Mesendoderm (in vitro differentiated cells): ENCODE data around the gene LDHB.
"Not testable (repeated sequence)": the region's sequence is repeated elsewhere in the genome, so short reads cannot be mapped to it uniquely, and the experiment has no call there.

Experiments used
- DNase-seq: peaks from one replicate; pipeline ENCODE4 v3.0.0; 2013
- H2AK5ac ChIP-seq: 2 replicates; pipeline ENCODE4 v1.6.1; 2013; ENCODE audit warnings: low read length, inconsistent platforms
- H2BK120ac ChIP-seq: 2 replicates; pipeline ENCODE4 v1.6.1; 2013; ENCODE audit warnings: low read depth, mild to moderate bottlenecking, low read length, moderate library complexity, mixed read lengths
- H2BK15ac ChIP-seq: replicated peaks from 2 replicates; pipeline ENCODE4 v1.6.1; 2013; ENCODE audit warnings: low read depth, mild to moderate bottlenecking, moderate library complexity
- H2BK5ac ChIP-seq: 2 replicates; pipeline ENCODE4 v1.6.1; 2013; ENCODE audit warnings: low read length, inconsistent platforms
- H3K18ac ChIP-seq: 2 replicates; pipeline ENCODE4 v1.6.1; 2013; ENCODE audit warnings: mild to moderate bottlenecking, low read length, mixed read lengths
- H3K23ac ChIP-seq: one replicate; pipeline ENCODE4 v1.6.1; 2013; ENCODE audit warnings: low read length
- H3K27ac ChIP-seq: 2 replicates; pipeline ENCODE4 v1.5.1; 2013; ENCODE audit warnings: low read depth, mild to moderate bottlenecking, inconsistent platforms, low read length, moderate library complexity
- H3K27me3 ChIP-seq: 2 replicates; pipeline ENCODE4 v1.6.1; 2013; ENCODE audit warnings: low read length, control low read depth, mild to moderate bottlenecking, inconsistent platforms; ENCODE audit not compliant: insufficient read depth, poor library complexity
- H3K36me3 ChIP-seq: 2 replicates; pipeline ENCODE4 v1.6.1; 2013; ENCODE audit warnings: low read length, inconsistent platforms; ENCODE audit not compliant: control insufficient read depth, insufficient read depth
- H3K4ac ChIP-seq: one replicate; pipeline ENCODE4 v1.6.1; 2013; ENCODE audit warnings: low read depth, mild to moderate bottlenecking, low read length, moderate library complexity
- H3K4me1 ChIP-seq: 2 replicates; pipeline ENCODE4 v1.6.1; 2013; ENCODE audit warnings: low read depth, low read length, inconsistent platforms; ENCODE audit not compliant: control insufficient read depth
- H3K4me2 ChIP-seq: 2 replicates; pipeline ENCODE4 v1.6.1; 2013; ENCODE audit warnings: low read length
- H3K4me3 ChIP-seq: 2 replicates; pipeline ENCODE4 v1.5.1; 2013; ENCODE audit warnings: mild to moderate bottlenecking, low read length
- H3K56ac ChIP-seq: one replicate; pipeline ENCODE4 v1.6.1; 2013; ENCODE audit warnings: low read length
- H3K79me1 ChIP-seq: 2 replicates; pipeline ENCODE4 v1.6.1; 2013; ENCODE audit warnings: low read length, inconsistent platforms
- H3K79me2 ChIP-seq: 2 replicates; pipeline ENCODE4 v1.6.1; 2013; ENCODE audit warnings: mild to moderate bottlenecking, low read length; ENCODE audit not compliant: control insufficient read depth, insufficient read depth
- H3K9ac ChIP-seq: 2 replicates; pipeline ENCODE4 v1.6.1; 2013; ENCODE audit warnings: low read length, inconsistent platforms
- H4K5ac ChIP-seq: one replicate; pipeline ENCODE4 v1.6.1; 2013; ENCODE audit warnings: low read length
- H4K8ac ChIP-seq: one replicate; pipeline ENCODE4 v1.6.1; 2013; ENCODE audit warnings: low read depth, mild to moderate bottlenecking, control low read depth, low read length, moderate library complexity
- WGBS: extraction: QIAGEN DNeasy Blood & Tissue Kit; methylation state at CpG from one replicate; pipeline ENCODE4 v1.1.7; 2013; ENCODE audit warnings: low lambda C conversion rate, missing lambda C conversion rate; ENCODE audit not compliant: insufficient coverage; ENCODE audit errors: extremely low coverage; 5-methylcytosine and 5-hydroxymethylcytosine counted together

The LDHB gene

DNA sequence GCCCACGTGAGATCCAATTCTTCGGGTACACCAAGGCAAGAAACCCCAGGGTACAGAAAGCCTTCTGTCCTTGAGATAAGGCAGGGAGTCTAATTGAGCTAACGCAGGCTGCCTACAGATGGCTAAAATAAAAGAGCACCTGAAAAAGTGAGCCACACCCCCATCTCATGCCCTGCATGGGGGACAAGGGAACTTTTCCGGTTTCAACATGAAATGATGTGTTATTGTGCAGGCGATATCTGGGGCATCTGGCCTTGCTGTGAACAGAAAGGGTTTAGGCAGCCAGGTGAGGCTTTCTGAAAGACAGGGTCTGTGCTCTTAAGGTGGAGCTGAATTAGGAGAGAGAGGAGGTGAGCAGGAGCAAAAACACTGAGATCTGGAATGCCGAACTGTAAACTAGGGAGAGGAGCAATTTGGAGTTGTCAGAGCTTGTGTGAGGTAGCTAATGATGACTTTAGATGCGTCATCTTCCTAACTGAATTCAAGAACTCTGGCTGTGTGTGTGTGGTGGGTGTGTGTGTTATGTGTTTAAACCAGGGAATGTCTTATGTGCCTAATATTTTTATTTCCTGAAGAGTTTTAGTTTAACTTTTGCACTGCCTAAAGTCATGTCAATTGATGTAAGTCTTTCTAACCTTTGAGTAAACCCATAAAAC is 20.1 kb upstream of the LDHB start:
- Histone ChIP-seq H4K8ac (no peak overlapping the region), H3K27me3 (no peaks in the 10 kb centered on the region), H3K23ac (no peak overlapping the region), H3K18ac (no peak overlapping the region), H3K27ac (no peak overlapping the region), H2BK5ac (no peak overlapping the region), H3K56ac (no peak overlapping the region), H4K5ac (no peak overlapping the region), H3K79me1 (no peaks in the 10 kb centered on the region), H3K79me2 (no peaks in the 10 kb centered on the region), H3K9ac (no peak overlapping the region), H2AK5ac (no peak overlapping the region), H2BK120ac (no peak overlapping the region), H3K4ac (no peak overlapping the region), H3K4me3 (no peak overlapping the region), H2BK15ac (no peak overlapping the region), H3K36me3 (no peaks in the 10 kb centered on the region), H3K4me2 (no peak overlapping the region), H3K4me1 (no peaks in the 10 kb centered on the region)
- no peak for DNase-seq
- no CpG with 5 or more reads among the region's 7 CpGs for WGBS

DNA sequence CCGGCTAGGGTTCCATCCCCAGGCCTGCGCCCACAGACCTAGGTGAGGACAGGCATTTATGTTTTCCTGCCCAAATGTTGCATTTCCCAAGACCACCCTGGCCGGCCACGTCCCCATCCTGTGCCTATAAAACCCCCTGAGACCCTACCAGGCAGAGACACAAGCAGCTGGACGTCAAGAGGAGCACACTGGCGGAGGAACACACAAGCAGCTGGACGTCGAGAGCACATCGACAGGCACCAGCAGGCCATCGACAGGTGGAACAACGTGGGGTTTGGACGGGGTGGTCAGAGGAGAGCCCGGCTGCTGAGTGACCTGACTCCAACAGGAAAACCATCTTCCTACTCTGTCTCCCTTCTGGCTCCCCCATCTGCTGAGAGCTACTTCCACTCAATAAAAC is 19.6 kb upstream of the LDHB start:
- Histone ChIP-seq H3K36me3 (no peaks in the 10 kb centered on the region), H3K9ac (no peak overlapping the region), H3K18ac (no peak overlapping the region), H3K56ac (no peak overlapping the region), H3K27ac (no peak overlapping the region), H3K4me3 (no peak overlapping the region), H2BK120ac (no peak overlapping the region), H4K8ac (no peak overlapping the region), H3K79me1 (no peaks in the 10 kb centered on the region), H3K4me2 (no peak overlapping the region), H3K4me1 (no peaks in the 10 kb centered on the region), H3K79me2 (no peaks in the 10 kb centered on the region), H2AK5ac (no peak overlapping the region), H2BK15ac (no peak overlapping the region), H2BK5ac (no peak overlapping the region), H3K23ac (no peak overlapping the region), H3K4ac (no peak overlapping the region), H3K27me3 (no peaks in the 10 kb centered on the region), H4K5ac (no peak overlapping the region)
- no peak for DNase-seq
- no CpG with 5 or more reads among the region's 13 CpGs for WGBS

DNA sequence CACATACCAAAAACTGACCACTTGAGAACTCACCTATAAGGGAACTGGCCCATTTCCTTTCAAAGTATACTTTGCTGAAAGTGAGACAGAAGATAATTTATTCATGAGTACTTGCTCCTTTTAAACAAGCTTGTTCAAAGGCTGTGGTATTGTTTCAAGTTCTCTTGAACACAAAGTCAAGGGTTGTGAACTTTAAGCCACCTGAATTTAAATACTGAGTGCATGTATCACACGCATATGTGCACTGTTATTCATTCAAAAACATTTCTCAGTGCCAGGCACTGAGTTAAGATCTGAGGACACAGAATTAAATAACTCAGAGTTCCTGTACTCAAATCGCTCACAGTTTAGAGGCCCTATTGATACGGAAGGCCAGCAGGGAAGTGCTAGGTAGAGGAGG is 19.1 kb upstream of the LDHB start:
- Histone ChIP-seq H3K4me3 (no peak overlapping the region), H3K56ac (no peak overlapping the region), H3K23ac (no peak overlapping the region), H2BK5ac (no peak overlapping the region), H4K5ac (no peak overlapping the region), H3K18ac (no peak overlapping the region), H3K9ac (no peak overlapping the region), H3K79me1 (no peaks in the 10 kb centered on the region), H3K4me1 (no peaks in the 10 kb centered on the region), H3K4ac (no peak overlapping the region), H2BK15ac (no peak overlapping the region), H3K4me2 (no peak overlapping the region), H3K27me3 (no peaks in the 10 kb centered on the region), H2BK120ac (no peak overlapping the region), H2AK5ac (no peak overlapping the region), H3K36me3 (no peaks in the 10 kb centered on the region), H3K27ac (no peak overlapping the region), H4K8ac (no peak overlapping the region), H3K79me2 (no peaks in the 10 kb centered on the region)
- no peak for DNase-seq
- WGBS = no CpG with 5 or more reads among the region's 3 CpGs

DNA sequence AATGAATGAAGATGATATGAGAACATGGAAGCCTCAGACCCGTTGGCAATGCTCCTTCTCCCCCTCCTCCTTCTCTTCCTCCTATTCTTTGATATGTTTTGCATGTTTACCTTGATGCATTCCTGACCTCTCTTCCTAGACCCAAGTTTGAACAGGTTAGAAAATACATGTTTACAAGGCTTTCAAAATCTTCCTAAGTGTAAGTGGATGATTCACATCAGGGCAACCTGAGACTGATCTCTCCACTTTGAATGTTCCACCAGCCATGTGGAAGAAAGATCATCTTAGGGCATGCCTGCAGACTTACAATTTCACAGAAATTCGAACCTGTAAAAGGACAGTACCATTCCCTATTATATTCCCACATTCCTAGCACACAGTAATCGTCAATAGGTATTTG is 18.0 kb upstream of the LDHB start:
- Histone ChIP-seq H3K9ac (no peak overlapping the region), H4K5ac (no peak overlapping the region), H3K27me3 (no peaks in the 10 kb centered on the region), H4K8ac (no peak overlapping the region), H2BK5ac (no peak overlapping the region), H3K36me3 (no peaks in the 10 kb centered on the region), H3K56ac (no peak overlapping the region), H3K18ac (no peak overlapping the region), H3K4me1 (no peaks in the 10 kb centered on the region), H2AK5ac (no peak overlapping the region), H3K27ac (no peak overlapping the region), H3K4ac (no peak overlapping the region), H3K79me2 (no peaks in the 10 kb centered on the region), H2BK15ac (no peak overlapping the region), H3K4me3 (no peak overlapping the region), H2BK120ac (no peak overlapping the region), H3K79me1 (no peaks in the 10 kb centered on the region), H3K4me2 (no peak overlapping the region), H3K23ac (no peak overlapping the region)
- no CpG with 5 or more reads among the region's 3 CpGs for WGBS
- DNase-seq = no peak

DNA sequence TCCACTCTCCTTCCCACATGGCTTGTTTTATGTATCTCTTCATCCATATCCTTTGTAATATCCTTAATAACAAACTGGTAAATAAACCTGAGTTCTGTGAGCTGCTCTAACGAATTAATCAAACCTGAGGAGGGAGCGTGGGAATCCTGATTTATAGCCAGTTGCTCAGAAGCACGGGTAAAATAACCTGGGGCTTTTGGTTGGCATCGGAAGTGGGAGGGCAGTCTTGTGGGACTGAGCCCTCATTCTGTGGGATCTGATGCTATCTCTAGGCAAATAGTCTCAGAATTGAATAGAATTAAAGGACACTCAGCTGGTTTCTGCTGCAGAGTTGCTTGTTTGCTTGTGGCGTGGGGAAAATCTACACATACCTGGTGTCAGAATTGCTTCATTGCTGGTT is 17.5 kb upstream of the LDHB start:
- H3K4me2 ChIP-seq = no peak overlapping the region
- H2BK5ac ChIP-seq = no peak overlapping the region
- no peak overlapping the region for H3K9ac ChIP-seq
- H3K18ac ChIP-seq = no peak overlapping the region
- H4K5ac ChIP-seq = no peak overlapping the region
- H3K27me3 ChIP-seq = no peaks in the 10 kb centered on the region
- H3K79me1 ChIP-seq = no peaks in the 10 kb centered on the region
- no peak overlapping the region for H3K23ac ChIP-seq
- no peak overlapping the region for H2BK15ac ChIP-seq
- no CpG with 5 or more reads among the region's 5 CpGs for WGBS
- no peak overlapping the region for H3K56ac ChIP-seq
- no peak overlapping the region for H2BK120ac ChIP-seq
- no peaks in the 10 kb centered on the region for H3K79me2 ChIP-seq
- H3K4me3 ChIP-seq = no peak overlapping the region
- no peak overlapping the region for H3K27ac ChIP-seq
- no peak overlapping the region for H2AK5ac ChIP-seq
- no peak overlapping the region for H3K4ac ChIP-seq
- H3K36me3 ChIP-seq = no peaks in the 10 kb centered on the region
- no peak overlapping the region for H4K8ac ChIP-seq
- H3K4me1 ChIP-seq = no peaks in the 10 kb centered on the region
- no peak for DNase-seq

DNA sequence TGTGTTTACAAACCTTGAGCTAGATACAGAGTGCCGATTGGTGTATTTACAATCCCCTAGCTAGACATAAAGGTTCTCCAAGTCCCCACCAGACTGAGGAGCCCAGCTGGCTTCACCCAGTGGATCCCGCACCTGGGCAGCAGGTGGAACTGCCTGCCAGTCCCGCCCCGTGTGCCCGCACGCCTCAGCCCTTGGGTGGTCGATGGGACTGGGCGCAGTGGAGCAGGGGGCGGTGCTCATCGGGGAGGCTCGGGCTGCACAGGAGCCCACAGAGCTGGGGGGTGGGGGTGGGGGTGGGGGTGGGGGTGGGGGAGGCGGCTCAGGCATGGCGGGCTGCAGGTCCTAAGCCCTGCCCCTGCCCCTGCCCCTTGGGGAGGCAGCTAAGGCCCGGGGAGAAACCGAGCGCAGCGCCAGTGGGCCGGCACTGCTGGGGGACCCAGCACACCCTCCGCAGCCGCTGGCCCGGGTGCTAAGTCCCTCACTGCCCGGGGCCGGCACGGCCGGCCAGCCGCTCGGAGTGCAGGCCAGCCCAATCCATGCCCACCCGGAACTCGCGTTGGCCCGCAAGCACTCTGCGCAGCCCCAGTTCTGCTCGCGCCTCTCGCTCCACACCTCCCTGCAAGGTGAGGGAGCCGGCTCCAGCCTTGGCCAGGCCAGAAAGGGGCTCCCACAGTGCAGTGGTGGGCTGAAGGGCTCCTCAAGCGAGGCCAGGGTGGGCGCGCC is 16.3 kb upstream of the LDHB start:
- not testable (repeated sequence) for H2AK5ac ChIP-seq, H3K4me2 ChIP-seq, H2BK15ac ChIP-seq, H3K79me2 ChIP-seq, H2BK120ac ChIP-seq, H3K56ac ChIP-seq, DNase-seq, H3K23ac ChIP-seq, H4K8ac ChIP-seq, H3K4me3 ChIP-seq, H4K5ac ChIP-seq, H3K79me1 ChIP-seq, H3K18ac ChIP-seq, H3K36me3 ChIP-seq, H3K27me3 ChIP-seq, H3K4ac ChIP-seq, H3K9ac ChIP-seq, H2BK5ac ChIP-seq, H3K4me1 ChIP-seq, H3K27ac ChIP-seq
- WGBS = no CpG with 5 or more reads among the region's 39 CpGs
